GM23248 (cell line): ENCODE measurements around the gene ZNF277.
"Not testable (repeated sequence)": the region's sequence is repeated elsewhere in the genome, so short reads cannot be mapped to it uniquely, and the experiment has no call there.

Source experiments
- EZH2 ChIP-seq: fragments of 200-600 bp; sonication (generic); IDR thresholded peaks from 2 replicates; pipeline ENCODE4 v1.6.1; 2018; ENCODE audit warnings: antibody characterized with exemption, mild to moderate bottlenecking; ENCODE audit not compliant: insufficient read depth, poor library complexity, severe bottlenecking
- EZH2phosphoT487 ChIP-seq: fragments of 200-600 bp; sonication (generic); IDR thresholded peaks from 2 replicates; pipeline ENCODE4 v1.6.1; 2018; ENCODE audit warnings: antibody characterized with exemption, moderate library complexity, mild to moderate bottlenecking, low read depth; ENCODE audit not compliant: insufficient read depth

- not testable (repeated sequence) for TF ChIP-seq EZH2, EZH2phosphoT487
Observed at GRCh38 chr7:112316803-112317202, 110.3 kb downstream of the ZNF277 start.
